Lower leg skin (tissue), 4 donors: ENCODE results near the gene CSTF1. TPM values are rescaled to one million over a fixed set of nuclear protein-coding genes. Genes with fewer than 3 reads are reported as not detected.
A peak's percentile ranks its signal among the peaks of the same experiment; 100 is the strongest.

Experiments used
- DNase-seq, 2 donors: peaks; one replicate each; pipeline ENCODE4 v3.0.0-alpha.2; 2019; ENCODE audit warnings: low spot score in 2 of 2
- H3K4me3 ChIP-seq: fragments of 200-600 bp; sonication (generic); 2 replicates; pipeline ENCODE4 v1.5.1; 2017; ENCODE audit warnings: mild to moderate bottlenecking, low read depth; ENCODE audit not compliant: poor library complexity, severe bottlenecking
- POLR2A ChIP-seq, 2 donors: fragments of 450-650 bp; IDR thresholded peaks; one replicate each; pipeline ENCODE4 v1.6.1; 2016 to 2017; ENCODE audit warnings: antibody characterized with exemption in 2 of 2, mild to moderate bottlenecking in 1 of 2, moderate library complexity in 1 of 2
- WGBS, 2 donors: methylation state at CpG; one replicate each; pipeline ENCODE4 v1.1.5; 2018; 5-methylcytosine and 5-hydroxymethylcytosine counted together
- intact Hi-C: fragments of 100-400 bp; cut with DNase I; formaldehyde crosslinking; loops from one replicate; pipeline ENCODE4 v1.15.0; 2023; ENCODE audit warnings: low total_unique reads
- total RNA-seq, 4 donors: library from RNA; depleted of rRNA; stranded (reverse); fragments of >200 nt; gene quantifications; one replicate each; pipeline ENCODE4 v1.1.0, GENCODE V29; 2016
- TF ChIP-seq, protein P1 (sequence below), 3 donors: fragments of 450-650 bp; IDR thresholded peaks; one replicate each; pipeline ENCODE4 v1.5.1; 2016; ENCODE audit warnings: antibody characterized with exemption in 3 of 3, mild to moderate bottlenecking in 3 of 3, moderate library complexity in 2 of 3

The CSTF1 gene
- total RNA-seq, 4 donors from 2014 or later: 29.5 to 41.4 (median 31.6) TPM

DNA sequence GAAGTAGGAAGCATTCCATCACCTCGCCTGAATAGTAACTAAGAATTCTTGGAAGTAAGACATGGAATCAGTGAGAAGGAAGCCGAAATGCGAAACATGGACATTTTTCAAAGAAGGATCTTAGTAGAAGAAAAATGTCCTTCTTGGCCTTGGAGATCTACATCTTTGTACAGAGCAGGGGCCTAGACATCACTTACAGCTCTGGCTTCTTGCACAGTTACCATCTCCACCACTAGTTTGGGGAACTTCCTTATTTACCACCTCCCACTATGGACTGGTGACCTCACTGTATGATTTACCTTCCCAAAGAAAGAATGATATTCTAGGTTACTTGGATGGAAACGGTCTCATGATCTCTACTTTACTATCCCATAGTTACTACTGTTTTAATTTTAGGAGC is 35.4 kb downstream of the CSTF1 start:
- WGBS, 2 donors: 83 to 88% methylated on average over 4 of the region's 4 CpGs
- no peak overlapping the region for H3K4me3 ChIP-seq
- intact Hi-C loops: no loop called here
- TF ChIP-seq POLR2A (IDR thresholded peaks at IDR 0.05): no peak
- TF ChIP-seq, protein P1, sequence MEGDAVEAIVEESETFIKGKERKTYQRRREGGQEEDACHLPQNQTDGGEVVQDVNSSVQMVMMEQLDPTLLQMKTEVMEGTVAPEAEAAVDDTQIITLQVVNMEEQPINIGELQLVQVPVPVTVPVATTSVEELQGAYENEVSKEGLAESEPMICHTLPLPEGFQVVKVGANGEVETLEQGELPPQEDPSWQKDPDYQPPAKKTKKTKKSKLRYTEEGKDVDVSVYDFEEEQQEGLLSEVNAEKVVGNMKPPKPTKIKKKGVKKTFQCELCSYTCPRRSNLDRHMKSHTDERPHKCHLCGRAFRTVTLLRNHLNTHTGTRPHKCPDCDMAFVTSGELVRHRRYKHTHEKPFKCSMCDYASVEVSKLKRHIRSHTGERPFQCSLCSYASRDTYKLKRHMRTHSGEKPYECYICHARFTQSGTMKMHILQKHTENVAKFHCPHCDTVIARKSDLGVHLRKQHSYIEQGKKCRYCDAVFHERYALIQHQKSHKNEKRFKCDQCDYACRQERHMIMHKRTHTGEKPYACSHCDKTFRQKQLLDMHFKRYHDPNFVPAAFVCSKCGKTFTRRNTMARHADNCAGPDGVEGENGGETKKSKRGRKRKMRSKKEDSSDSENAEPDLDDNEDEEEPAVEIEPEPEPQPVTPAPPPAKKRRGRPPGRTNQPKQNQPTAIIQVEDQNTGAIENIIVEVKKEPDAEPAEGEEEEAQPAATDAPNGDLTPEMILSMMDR (IDR thresholded peaks at IDR 0.05): no peak
- DNase-seq: peak in 1 of 2 donors; percentile 12

DNA sequence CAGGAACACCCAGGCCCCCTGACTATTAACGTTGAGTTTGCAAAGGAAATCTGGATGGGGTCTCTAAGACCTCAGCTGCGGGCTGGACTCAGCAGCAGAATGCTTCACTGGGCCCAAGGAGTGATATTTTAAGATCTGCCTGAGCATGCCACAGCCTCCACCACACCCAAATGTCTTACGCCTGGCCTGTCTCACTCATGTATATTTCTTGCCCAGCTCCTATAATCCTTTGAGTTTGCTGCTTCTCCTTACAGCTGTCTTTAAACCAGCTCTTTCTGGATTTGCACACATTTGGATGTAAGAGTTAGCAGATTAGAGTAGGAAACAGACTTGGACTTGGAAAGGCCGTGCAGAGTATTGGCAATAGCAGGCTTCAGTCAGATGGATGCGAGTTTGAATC is 36.0 kb downstream of the CSTF1 start:
- intact Hi-C loops: no loop called here
- DNase-seq: no peak
- no peak for TF ChIP-seq POLR2A (IDR thresholded peaks at IDR 0.05)
- TF ChIP-seq, protein P1 (IDR thresholded peaks at IDR 0.05): no peak
- WGBS, 2 donors: 58 to 70% methylated on average over 5 of the region's 5 CpGs
- H3K4me3 ChIP-seq: no peak overlapping the region

DNA sequence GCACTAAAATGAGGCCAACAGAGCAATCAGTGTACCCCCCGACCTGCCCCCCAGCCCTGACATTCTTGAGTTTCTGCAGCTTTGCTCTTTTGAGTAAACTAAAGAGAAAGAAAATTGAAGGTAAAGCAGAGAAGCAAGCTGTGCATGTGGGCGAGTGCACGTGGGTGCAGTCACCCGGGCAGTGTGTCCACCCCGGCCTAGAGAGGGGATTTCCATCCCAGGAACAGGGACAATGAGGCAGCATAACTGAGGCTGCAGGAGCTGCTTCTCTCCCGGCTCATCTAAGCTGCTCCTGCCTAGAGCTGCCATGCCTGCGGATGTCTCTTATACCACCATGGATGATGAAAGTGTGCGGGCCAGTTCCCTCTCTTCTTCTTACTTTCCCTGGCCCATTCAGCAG is 36.4 kb downstream of the CSTF1 start:
- WGBS, 2 donors: 60 to 81% methylated on average over 8 of the region's 8 CpGs
- TF ChIP-seq, protein P1 (IDR thresholded peaks at IDR 0.05): no peak
- TF ChIP-seq POLR2A (IDR thresholded peaks at IDR 0.05): no peak
- peak in 1 of 2 donors; percentile 53 for DNase-seq
- intact Hi-C loops: no loop called here
- H3K4me3 ChIP-seq: no peak overlapping the region

DNA sequence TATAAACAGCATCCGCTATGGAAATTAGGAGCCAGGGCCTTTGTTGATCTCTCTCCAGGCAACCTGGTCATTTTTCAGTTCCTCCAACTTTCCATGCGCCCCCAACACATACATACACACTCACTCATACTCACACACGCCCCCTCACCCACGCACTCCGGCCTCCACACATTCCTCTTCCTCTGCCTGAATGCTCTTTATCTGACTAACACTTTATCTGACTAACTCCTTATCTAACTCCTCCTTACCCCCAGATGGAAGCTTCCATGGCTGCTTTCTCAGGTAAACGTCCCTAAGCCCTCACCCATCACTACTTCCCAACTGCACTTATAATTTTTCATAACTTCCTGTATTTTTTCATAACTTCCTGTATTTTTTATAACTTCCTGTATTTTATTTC is 37.1 kb downstream of the CSTF1 start:
- WGBS, 2 donors: 72 to 77% methylated on average over 6 of the region's 6 CpGs
- no peak overlapping the region for H3K4me3 ChIP-seq
- peak in 1 of 2 donors; percentile 42 for DNase-seq
- intact Hi-C loops: no loop called here
- TF ChIP-seq POLR2A (IDR thresholded peaks at IDR 0.05): no peak
- TF ChIP-seq, protein P1 (IDR thresholded peaks at IDR 0.05): no peak

DNA sequence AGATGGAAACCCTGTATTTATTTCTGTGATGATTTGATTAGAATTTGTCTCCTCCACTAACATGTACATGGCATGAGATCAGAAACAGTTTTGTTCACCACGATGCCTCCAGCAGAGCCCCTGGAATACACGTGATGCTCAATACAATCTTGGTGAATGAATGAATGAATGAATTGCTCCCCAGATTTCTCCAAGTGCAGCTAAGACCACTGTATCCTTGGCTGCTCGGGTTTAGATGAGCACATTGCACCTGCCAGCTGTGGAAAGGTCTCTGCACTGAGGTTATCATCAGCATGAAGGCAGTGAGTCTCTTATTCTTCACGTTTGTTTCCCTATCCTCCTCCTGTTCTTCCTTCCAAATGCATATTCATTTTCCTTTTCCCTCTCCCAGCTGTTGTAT is 37.5 kb downstream of the CSTF1 start:
- intact Hi-C loops: no loop called here
- 56 to 65% methylated on average over 4 of the region's 4 CpGs for WGBS, 2 donors
- no peak overlapping the region for H3K4me3 ChIP-seq
- peak in 1 of 2 donors; percentile 2 for DNase-seq
- TF ChIP-seq, protein P1 (IDR thresholded peaks at IDR 0.05): no peak
- no peak for TF ChIP-seq POLR2A (IDR thresholded peaks at IDR 0.05)

DNA sequence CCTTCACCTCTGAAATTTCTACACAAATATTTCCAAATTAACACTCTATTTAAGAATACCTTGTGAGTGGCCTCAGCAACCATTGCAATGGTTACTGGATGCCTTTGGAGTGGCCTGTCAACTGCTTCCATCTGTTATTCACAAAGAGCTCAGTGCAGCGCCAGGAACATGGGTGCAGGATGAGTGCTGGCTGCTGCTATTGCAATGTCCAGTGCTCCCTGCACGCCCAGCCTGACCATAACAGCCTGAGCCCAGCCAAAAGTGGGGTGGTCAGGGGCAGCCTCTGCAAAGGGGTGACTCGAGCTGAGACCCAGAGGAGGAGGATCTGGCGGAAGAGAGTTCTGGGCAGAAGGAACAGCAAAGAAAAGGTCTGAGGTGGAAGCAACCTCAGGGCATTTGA is 38.0 kb downstream of the CSTF1 start:
- H3K4me3 ChIP-seq: no peak overlapping the region
- WGBS, 2 donors: 69 to 87% methylated on average over 4 of the region's 4 CpGs
- intact Hi-C loops: no loop called here
- TF ChIP-seq POLR2A (IDR thresholded peaks at IDR 0.05): no peak
- TF ChIP-seq, protein P1 (IDR thresholded peaks at IDR 0.05): no peak
- DNase-seq: peak in 1 of 2 donors; percentile 59
